Panc1 (cell line): ENCODE data around the gene SHC3.

ENCODE experiments used
- POLR2AphosphoS5 ChIP-seq: IDR thresholded peaks from 2 replicates; pipeline ENCODE4 v1.6.1; 2012; ENCODE audit warnings: mild to moderate bottlenecking, low read depth, low read length, moderate library complexity
- SIN3A ChIP-seq: IDR thresholded peaks from 2 replicates; pipeline ENCODE4 v1.6.1; 2012; ENCODE audit warnings: low read depth, mild to moderate bottlenecking, low read length, moderate library complexity, borderline replicate concordance; ENCODE audit not compliant: insufficient read depth
- TF ChIP-seq, protein P1 (sequence below): fragments of 450-650 bp; IDR thresholded peaks from 2 replicates; pipeline ENCODE4 v1.5.1; 2017; ENCODE audit warnings: mild to moderate bottlenecking

GRCh38 chr9:89083626-89084025 is 95.0 kb downstream of the SHC3 start:
- TF ChIP-seq SIN3A (no peak), POLR2AphosphoS5 (no peak)
- TF ChIP-seq, protein P1, sequence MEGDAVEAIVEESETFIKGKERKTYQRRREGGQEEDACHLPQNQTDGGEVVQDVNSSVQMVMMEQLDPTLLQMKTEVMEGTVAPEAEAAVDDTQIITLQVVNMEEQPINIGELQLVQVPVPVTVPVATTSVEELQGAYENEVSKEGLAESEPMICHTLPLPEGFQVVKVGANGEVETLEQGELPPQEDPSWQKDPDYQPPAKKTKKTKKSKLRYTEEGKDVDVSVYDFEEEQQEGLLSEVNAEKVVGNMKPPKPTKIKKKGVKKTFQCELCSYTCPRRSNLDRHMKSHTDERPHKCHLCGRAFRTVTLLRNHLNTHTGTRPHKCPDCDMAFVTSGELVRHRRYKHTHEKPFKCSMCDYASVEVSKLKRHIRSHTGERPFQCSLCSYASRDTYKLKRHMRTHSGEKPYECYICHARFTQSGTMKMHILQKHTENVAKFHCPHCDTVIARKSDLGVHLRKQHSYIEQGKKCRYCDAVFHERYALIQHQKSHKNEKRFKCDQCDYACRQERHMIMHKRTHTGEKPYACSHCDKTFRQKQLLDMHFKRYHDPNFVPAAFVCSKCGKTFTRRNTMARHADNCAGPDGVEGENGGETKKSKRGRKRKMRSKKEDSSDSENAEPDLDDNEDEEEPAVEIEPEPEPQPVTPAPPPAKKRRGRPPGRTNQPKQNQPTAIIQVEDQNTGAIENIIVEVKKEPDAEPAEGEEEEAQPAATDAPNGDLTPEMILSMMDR, result no peak
